ENCODE measurements around the gene SRSF1. TPM values are rescaled to one million over a fixed set of nuclear protein-coding genes. Genes with fewer than 3 reads are reported as not detected.

SRSF1 gene
- total and polyA plus RNA-seq, 7 donors, result 90.6 to 214 (median 138) TPM

GRCh38 chr17:58004060-58004459 is 3.0 kb downstream of the SRSF1 start:
- DNase-seq, result no peak
- TF ChIP-seq CTCF (IDR thresholded peaks at IDR 0.05), result no peak
- TF ChIP-seq POLR2AphosphoS5 (IDR thresholded peaks at IDR 0.05), result no peak
- TF ChIP-seq POLR2A (IDR thresholded peaks at IDR 0.05), result no peak
- no peak for TF ChIP-seq EP300 (IDR thresholded peaks at IDR 0.05)
- Histone ChIP-seq H3K9me3 (no peaks in the 10 kb centered on the region), H3K36me3 (peaks cover 17 to 60% (median 33%) of the 10 kb centered on the region in 4 donors), H3K4me3 (no peak overlapping the region), H3K4me1 (peaks cover 0 to 64% (median 48%) of the 10 kb centered on the region in 4 donors), H3K27ac (peak overlapping the region in 2 of 4 donors; percentile 97 to 99), H3K27me3 (no peaks in the 10 kb centered on the region)
- WGBS, 2 donors, result 83 to 87% methylated on average over 3 of the region's 3 CpGs
- intact Hi-C loops (cut with DNase I), result no loop called here

- peaks cover 0 to 60% (median 44%) of the 10 kb centered on the region in 4 donors for H3K4me1 ChIP-seq
- H3K4me3 ChIP-seq, result no peak overlapping the region
- H3K36me3 ChIP-seq, result peaks cover 17 to 61% (median 33%) of the 10 kb centered on the region in 4 donors
- intact Hi-C loops (cut with DNase I), result no loop called here
- no peak for DNase-seq
- WGBS, 2 donors, result 83 to 92% methylated on average over 2 of the region's 2 CpGs
- H3K27me3 ChIP-seq, result no peaks in the 10 kb centered on the region
- H3K9me3 ChIP-seq, result no peaks in the 10 kb centered on the region
- TF ChIP-seq POLR2AphosphoS5 (IDR thresholded peaks at IDR 0.05) (no peak), EP300 (IDR thresholded peaks at IDR 0.05) (no peak), CTCF (IDR thresholded peaks at IDR 0.05) (no peak), POLR2A (IDR thresholded peaks at IDR 0.05) (no peak)
- H3K27ac ChIP-seq, result no peak overlapping the region
Observed at GRCh38 chr17:58002973-58003372, 4.1 kb downstream of the SRSF1 start.

- no peaks in the 10 kb centered on the region for H3K27me3 ChIP-seq
- H3K4me3 ChIP-seq, result no peak overlapping the region
- no peak for TF ChIP-seq CTCF (IDR thresholded peaks at IDR 0.05)
- no peak for TF ChIP-seq POLR2AphosphoS5 (IDR thresholded peaks at IDR 0.05)
- TF ChIP-seq POLR2A (IDR thresholded peaks at IDR 0.05), result no peak
- no peak for TF ChIP-seq EP300 (IDR thresholded peaks at IDR 0.05)
- DNase-seq, result no peak
- H3K27ac ChIP-seq, result peak overlapping the region in 2 of 4 donors; percentile 2 to 17
- peaks cover 17 to 67% (median 33%) of the 10 kb centered on the region in 4 donors for H3K36me3 ChIP-seq
- intact Hi-C loops (cut with DNase I), result no loop called here
- no peaks in the 10 kb centered on the region for H3K9me3 ChIP-seq
- peaks cover 0 to 57% (median 42%) of the 10 kb centered on the region in 4 donors for H3K4me1 ChIP-seq
- WGBS, 2 donors, result 63 to 80% methylated on average over 4 of the region's 4 CpGs
Observed at GRCh38 chr17:58002154-58002948, 4.7 kb downstream of the SRSF1 start.

GRCh38 chr17:58001461-58002124 is 5.5 kb downstream of the SRSF1 start:
- Histone ChIP-seq H3K27me3 (no peaks in the 10 kb centered on the region), H3K36me3 (peaks cover 17 to 75% (median 35%) of the 10 kb centered on the region in 4 donors), H3K9me3 (no peaks in the 10 kb centered on the region), H3K4me1 (peaks cover 0 to 57% (median 42%) of the 10 kb centered on the region in 4 donors), H3K27ac (peak overlapping the region in 3 of 4 donors; percentile 2 to 27 (median 17)), H3K4me3 (no peak overlapping the region)
- intact Hi-C loops (cut with DNase I), result no loop called here
- WGBS, 2 donors, result 30 to 50% methylated on average over 1 of the region's 1 CpG
- DNase-seq, result no peak
- TF ChIP-seq CTCF (IDR thresholded peaks at IDR 0.05) (no peak), EP300 (IDR thresholded peaks at IDR 0.05) (no peak), POLR2A (IDR thresholded peaks at IDR 0.05) (no peak), POLR2AphosphoS5 (IDR thresholded peaks at IDR 0.05) (no peak)

All from sigmoid colon (tissue), 7 donors.